Stomach (tissue), 9 donors: ENCODE data around the gene TRIOBP. TPM values are rescaled to one million over a fixed set of nuclear protein-coding genes. Genes with fewer than 3 reads are reported as not detected.

Experiments
- DNase-seq, 2 donors: peaks; one replicate each; pipeline versions ENCODE4 v3.0.0 to v3.0.0-alpha.2; 2013 to 2019
- H3K27ac ChIP-seq, 5 donors: fragments of 200-600 bp in 4 of 5; sonication (generic) in 4 of 5; one replicate each; pipeline ENCODE4 v1.5.1; 2013 to 2019; ENCODE audit warnings: mild to moderate bottlenecking in 1 of 5, moderate library complexity in 1 of 5
- H3K27me3 ChIP-seq, 3 donors: fragments of 200-600 bp; sonication (generic); one replicate each; pipeline ENCODE4 v1.5.1; 2017 to 2019; ENCODE audit warnings: mixed run types in 1 of 3
- H3K36me3 ChIP-seq, 4 donors: fragments of 200-600 bp; sonication (generic); 1 replicate in 3 of 4; 2 replicates in 1 of 4; pipeline ENCODE4 v1.5.1; 2016 to 2019
- H3K4me1 ChIP-seq, 4 donors: fragments of 200-600 bp; sonication (generic); one replicate each; pipeline ENCODE4 v1.5.1; 2016 to 2019
- H3K4me3 ChIP-seq, 4 donors: fragments of 200-600 bp; sonication (generic) in 3 of 4; one replicate each; pipeline ENCODE4 v1.5.1; 2016 to 2019; ENCODE audit warnings: mild to moderate bottlenecking in 1 of 4
- H3K9me3 ChIP-seq, 4 donors: fragments of 200-600 bp; sonication (generic); one replicate each; pipeline ENCODE4 v1.5.1; 2016 to 2019
- CTCF ChIP-seq, 7 experiments: fragments of 450-650 bp in 4 of 7; fragments of 200-600 bp in 3 of 7; sonication (generic) in 3 of 7; IDR thresholded peaks; one replicate each; pipeline ENCODE4 v1.5.1; 2016 to 2019; ENCODE audit warnings: antibody characterized with exemption in 7 of 7, control low read depth in 2 of 7, mild to moderate bottlenecking in 1 of 7
- EP300 ChIP-seq: sonication (generic); formaldehyde crosslinking; IDR thresholded peaks from one replicate; pipeline ENCODE4 v1.6.1; 2017; ENCODE audit warnings: antibody characterized with exemption
- POLR2A ChIP-seq, 4 donors: fragments of 450-650 bp; IDR thresholded peaks; one replicate each; pipeline ENCODE4 v1.6.1; 2016; ENCODE audit warnings: antibody characterized with exemption in 4 of 4, control low read depth in 2 of 4, mild to moderate bottlenecking in 1 of 4, moderate library complexity in 1 of 4
- POLR2AphosphoS5 ChIP-seq, 3 donors: sonication (generic); formaldehyde crosslinking; IDR thresholded peaks; one replicate each; pipeline ENCODE4 v1.6.1; 2016; ENCODE audit warnings: antibody characterized with exemption in 3 of 3
- WGBS, 5 donors: extraction: QIAGEN DNeasy Blood & Tissue Kit in 3 of 5; methylation state at CpG; one replicate each; pipeline versions ENCODE4 v1.1.5 to v1.1.7; 2013 to 2018; 5-methylcytosine and 5-hydroxymethylcytosine counted together
- intact Hi-C: fragments of 100-400 bp; cut with DNase I; formaldehyde crosslinking; loops from one replicate; pipeline ENCODE4 v1.15.1; 2023; ENCODE audit warnings: low total_unique reads
- polyA plus RNA-seq, 3 donors: library from polyadenylated mRNA; stranded (reverse); fragments of 200-250 nt; gene quantifications; one replicate each; pipeline ENCODE4 v1.2.3, GENCODE V29; 2013
- total RNA-seq, 5 donors: library from RNA; depleted of rRNA; stranded (reverse); fragments of >200 nt; gene quantifications; one replicate each; pipeline versions ENCODE4 v1.1.0 to v1.2.3, GENCODE V29; 2014 to 2016
- donor health status: healthy with polysubstance abuse.
- donor health status: Bipolar disorder and iron deficiency.
- donor health status: healthy.

Gene TRIOBP
- total and polyA plus RNA-seq, 8 donors, result 30.6 to 355 (median 86.1) TPM

DNA sequence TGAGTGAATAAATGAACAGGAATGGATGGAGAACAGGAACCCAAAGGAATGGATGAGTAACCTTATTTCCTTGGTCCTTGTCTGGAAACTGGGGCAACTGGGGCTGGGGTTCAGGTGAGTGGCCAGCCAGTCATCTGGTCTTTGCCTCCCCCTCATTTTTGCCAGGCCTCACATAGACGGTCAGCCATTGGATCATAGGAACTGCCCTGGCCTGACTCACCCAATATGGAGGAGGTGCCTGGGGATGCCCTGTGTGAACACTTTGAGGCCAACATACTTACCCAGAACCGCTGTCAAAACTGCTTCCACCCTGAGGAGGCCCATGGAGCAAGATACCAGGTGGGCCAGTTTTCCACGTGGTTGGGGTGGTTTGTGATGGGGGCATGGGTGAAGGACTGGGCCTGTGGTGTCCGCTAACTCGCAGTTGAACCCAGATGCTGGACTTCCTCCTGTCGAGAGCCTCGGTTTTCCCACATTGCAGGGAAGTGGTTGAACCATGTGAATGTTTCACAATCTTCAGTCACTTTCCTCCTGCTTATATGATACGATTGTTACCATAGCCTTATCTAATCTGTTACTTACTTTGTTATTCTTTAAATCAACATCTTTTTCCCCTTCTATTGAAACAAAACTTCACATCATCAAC lies 4.4 kb downstream of the TRIOBP start:
- H3K9me3 ChIP-seq, result no peaks in the 10 kb centered on the region
- H3K4me3 ChIP-seq, result no peak overlapping the region
- H3K4me1 ChIP-seq, result peaks cover 9 to 34% (median 16%) of the 10 kb centered on the region in 4 donors
- intact Hi-C loops, result no loop called here
- H3K27ac ChIP-seq, result peak overlapping the region; percentile 59 to 78 (median 74)
- no peaks in the 10 kb centered on the region for H3K27me3 ChIP-seq
- WGBS, 5 donors, result 32 to 46% (median 38%) methylated on average over 8 of the region's 8 CpGs
- no peak for TF ChIP-seq POLR2A (IDR thresholded peaks at IDR 0.05)
- peak in 2 of 3 donors; percentile 55 to 88 for TF ChIP-seq POLR2AphosphoS5 (IDR thresholded peaks at IDR 0.05)
- no peak for TF ChIP-seq CTCF (IDR thresholded peaks at IDR 0.05)
- TF ChIP-seq EP300, result no peak
- DNase-seq, result peak; percentile 55 to 79
- H3K36me3 ChIP-seq, result no peaks in the 10 kb centered on the region

DNA sequence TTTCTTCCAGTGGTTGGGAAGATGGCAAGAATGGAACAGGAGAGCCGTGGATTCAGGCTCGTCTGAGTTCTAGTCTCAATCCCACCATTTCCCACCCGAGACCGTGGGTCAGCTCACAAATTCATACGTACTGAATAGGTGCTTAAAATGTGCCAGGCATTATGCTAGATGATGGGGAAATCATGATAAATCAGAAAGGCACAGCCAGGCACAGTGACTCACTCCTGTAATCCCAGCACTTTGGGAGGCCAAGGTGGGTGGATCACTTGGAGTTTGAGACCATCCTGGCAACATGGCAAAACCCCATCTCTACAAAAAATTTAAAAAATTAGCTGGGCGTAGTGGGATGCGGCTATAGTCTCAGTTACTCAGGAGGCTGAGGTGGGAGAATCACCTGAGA lies 7.1 kb downstream of the TRIOBP start:
- H3K9me3 ChIP-seq, result no peaks in the 10 kb centered on the region

GRCh38 chr22:37704645-37705044 lies 7.8 kb downstream of the TRIOBP start:
- H3K4me1 ChIP-seq, result peaks cover 0 to 21% (median 8%) of the 10 kb centered on the region in 4 donors
- DNase-seq, result no peak
- intact Hi-C loops, result no loop called here
- H3K4me3 ChIP-seq, result no peak overlapping the region
- TF ChIP-seq EP300, result no peak
- no peak overlapping the region for H3K27ac ChIP-seq
- no peaks in the 10 kb centered on the region for H3K27me3 ChIP-seq
- H3K9me3 ChIP-seq, result no peaks in the 10 kb centered on the region
- WGBS, 5 donors, result 55 to 90% (median 84%) methylated on average over 3 of the region's 3 CpGs
- no peaks in the 10 kb centered on the region for H3K36me3 ChIP-seq

More for the DNA sequence above, 7.1 kb downstream of the TRIOBP start:
- intact Hi-C loops, result no loop called here
- Histone ChIP-seq H3K4me1 (peaks cover 0 to 21% (median 8%) of the 10 kb centered on the region in 4 donors), H3K27ac (no peak overlapping the region), H3K36me3 (no peaks in the 10 kb centered on the region), H3K4me3 (no peak overlapping the region), H3K27me3 (no peaks in the 10 kb centered on the region)
- DNase-seq, result no peak
- no peak for TF ChIP-seq POLR2AphosphoS5 (IDR thresholded peaks at IDR 0.05)
- TF ChIP-seq POLR2A (IDR thresholded peaks at IDR 0.05), result no peak
- TF ChIP-seq CTCF (IDR thresholded peaks at IDR 0.05), result no peak
- TF ChIP-seq EP300, result no peak
- WGBS, 5 donors, result 82 to 88% (median 84%) methylated on average over 7 of the region's 7 CpGs

GRCh38 chr22:37705205-37705604 lies 8.4 kb downstream of the TRIOBP start:
- WGBS, 5 donors, result 93 to 98% (median 95%) methylated on average over 3 of the region's 3 CpGs
- Histone ChIP-seq H3K36me3 (no peaks in the 10 kb centered on the region), H3K27me3 (no peaks in the 10 kb centered on the region), H3K27ac (no peak overlapping the region), H3K9me3 (no peaks in the 10 kb centered on the region), H3K4me1 (peaks cover 0 to 21% (median 8%) of the 10 kb centered on the region in 4 donors), H3K4me3 (no peak overlapping the region)
- TF ChIP-seq POLR2AphosphoS5 (IDR thresholded peaks at IDR 0.05), result no peak
- TF ChIP-seq EP300, result no peak
- no peak for TF ChIP-seq CTCF (IDR thresholded peaks at IDR 0.05)
- no peak for TF ChIP-seq POLR2A (IDR thresholded peaks at IDR 0.05)
- DNase-seq, result no peak
- intact Hi-C loops, result no loop called here
